Measurements from ENCODE around the gene CITED1. TPM values are rescaled to one million over a fixed set of nuclear protein-coding genes. Genes with fewer than 3 reads are reported as not detected.

The CITED1 gene
- total RNA-seq, 1 experiment from 2014 or later, result 1.1 TPM

DNA sequence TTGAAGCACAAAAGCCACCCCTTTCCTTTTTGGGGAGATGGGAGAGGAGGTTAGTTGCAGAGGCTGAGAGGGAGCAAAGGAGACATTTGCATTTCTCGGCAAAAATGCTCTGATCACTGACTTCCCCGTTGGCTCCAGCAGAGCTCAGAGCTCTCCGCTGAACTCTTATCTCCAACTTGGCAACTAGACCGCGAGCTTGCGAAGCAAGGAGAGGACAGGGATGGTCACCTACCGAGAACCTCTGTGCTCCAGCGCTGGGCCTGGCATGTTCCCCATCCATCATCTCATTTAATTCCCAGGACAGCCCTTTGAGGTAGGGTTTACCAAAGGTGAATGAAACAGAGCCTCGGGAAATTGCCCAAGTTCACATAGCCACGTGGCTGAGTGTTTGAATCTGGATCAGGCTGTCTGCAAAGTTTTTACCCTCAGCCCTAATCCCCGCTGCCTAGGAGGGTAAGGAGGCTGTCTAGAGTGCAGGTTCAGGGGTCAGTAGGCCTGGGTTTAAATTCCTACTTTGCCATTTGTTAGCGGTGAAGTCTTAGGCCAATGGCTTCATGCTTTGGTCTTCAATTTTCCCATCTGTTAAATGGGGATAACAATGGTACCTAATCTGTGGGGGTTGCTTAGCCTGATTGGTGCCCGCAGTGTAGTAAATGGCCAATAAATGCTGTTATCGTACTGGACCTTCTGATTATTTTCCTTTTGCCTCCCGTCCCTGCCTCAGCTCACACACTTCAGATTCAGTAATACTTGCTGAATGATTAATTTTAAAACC lies 3.8 kb upstream of the CITED1 start:
- Histone ChIP-seq H3K4me1 (ENCODE audit: insufficient read depth, low read length) (no peaks in the 10 kb centered on the region; the same call in 1 of the 2 replicates), H3K4ac (ENCODE audit: low read depth, low read length) (no peak overlapping the region), H2BK5ac (ENCODE audit: insufficient read length, low read length) (no peak overlapping the region), H2AK5ac (ENCODE audit: insufficient read length, low read length) (no peak overlapping the region), H3K27ac (ENCODE audit: insufficient read length, low read depth, low read length) (no peak overlapping the region), H2BK12ac (ENCODE audit: insufficient read length, low read depth, low read length) (no peak overlapping the region), H3K27me3 (ENCODE audit: insufficient read depth, low read length) (peaks cover 37% of the 10 kb centered on the region), H3K23ac (ENCODE audit: insufficient read length, low read depth, low read length) (no peak overlapping the region), H3K79me2 (ENCODE audit: insufficient read depth, low read length) (no peaks in the 10 kb centered on the region), H4K8ac (replicated peaks; ENCODE audit: insufficient read length, low read depth, low read length) (no peak overlapping the region), H4K91ac (ENCODE audit: insufficient read length, low read depth, low read length) (no peak overlapping the region), H2BK20ac (ENCODE audit: low read depth, low read length, poor library complexity, severe bottlenecking) (no peak overlapping the region), H3K9ac (ENCODE audit: extremely low read depth, insufficient read length, low read length) (no peak overlapping the region), H2AFZ (ENCODE audit: low read length) (no peak overlapping the region), H4K5ac (ENCODE audit: insufficient read length, low read depth, low read length) (no peak overlapping the region), H3K56ac (ENCODE audit: insufficient read length, low read depth, low read length) (no peak overlapping the region), H3K18ac (ENCODE audit: insufficient read length, low read depth, low read length) (no peak overlapping the region), H3K9me3 (ENCODE audit: control insufficient read depth, low read depth, low read length) (peaks cover 5% of the 10 kb centered on the region), H2BK15ac (ENCODE audit: low read depth, low read length) (no peak overlapping the region), H3T11ph (ENCODE audit: low read length) (no peak overlapping the region), H3K79me1 (ENCODE audit: insufficient read depth, low read depth, low read length, poor library complexity, severe bottlenecking) (no peaks in the 10 kb centered on the region), H4K20me1 (ENCODE audit: control insufficient read depth, insufficient read depth, insufficient read length) (no peaks in the 10 kb centered on the region), H3K14ac (ENCODE audit: insufficient read depth, low read length) (no peak overlapping the region), H3K23me2 (ENCODE audit: insufficient read length, low read depth, low read length, poor library complexity, severe bottlenecking) (peaks cover 29% of the 10 kb centered on the region), H2BK120ac (ENCODE audit: low read depth, low read length, poor library complexity, severe bottlenecking) (no peak overlapping the region), H3K4me2 (ENCODE audit: insufficient read depth, insufficient read length, low read length) (peak overlapping the region; percentile 71)
- Mint-ChIP-seq H3K27me3 (ENCODE audit: low read depth) (peaks cover 69% of the 10 kb centered on the region), H3K9me3 (peaks cover 52 to 68% of the 10 kb centered on the region in 2 experiments), H3K4me1 (peaks cover 13 to 29% of the 10 kb centered on the region in 2 experiments), H3K4me3 (peak overlapping the region; percentile 43 to 74), H3K36me3 (ENCODE audit: insufficient read depth in 1 of 3, low read depth in 3 of 3) (peaks cover 0 to 3% (median 2%) of the 10 kb centered on the region in 3 experiments; a peak in 3 of 7 replicates), H3K27ac (peak overlapping the region in 1 of 3 experiments; percentile 54; a peak in 1 of 7 replicates)
- no peak for DNase-seq
- WGBS (ENCODE audit: extremely low coverage, insufficient read length, low lambda C conversion rate), result no CpG with 5 or more reads among the region's 15 CpGs
- TF ChIP-seq, protein P1, sequence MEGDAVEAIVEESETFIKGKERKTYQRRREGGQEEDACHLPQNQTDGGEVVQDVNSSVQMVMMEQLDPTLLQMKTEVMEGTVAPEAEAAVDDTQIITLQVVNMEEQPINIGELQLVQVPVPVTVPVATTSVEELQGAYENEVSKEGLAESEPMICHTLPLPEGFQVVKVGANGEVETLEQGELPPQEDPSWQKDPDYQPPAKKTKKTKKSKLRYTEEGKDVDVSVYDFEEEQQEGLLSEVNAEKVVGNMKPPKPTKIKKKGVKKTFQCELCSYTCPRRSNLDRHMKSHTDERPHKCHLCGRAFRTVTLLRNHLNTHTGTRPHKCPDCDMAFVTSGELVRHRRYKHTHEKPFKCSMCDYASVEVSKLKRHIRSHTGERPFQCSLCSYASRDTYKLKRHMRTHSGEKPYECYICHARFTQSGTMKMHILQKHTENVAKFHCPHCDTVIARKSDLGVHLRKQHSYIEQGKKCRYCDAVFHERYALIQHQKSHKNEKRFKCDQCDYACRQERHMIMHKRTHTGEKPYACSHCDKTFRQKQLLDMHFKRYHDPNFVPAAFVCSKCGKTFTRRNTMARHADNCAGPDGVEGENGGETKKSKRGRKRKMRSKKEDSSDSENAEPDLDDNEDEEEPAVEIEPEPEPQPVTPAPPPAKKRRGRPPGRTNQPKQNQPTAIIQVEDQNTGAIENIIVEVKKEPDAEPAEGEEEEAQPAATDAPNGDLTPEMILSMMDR (conservative IDR thresholded peaks at IDR 0.05), result no peak
